Measurements from ENCODE around the gene COL27A1. TPM values are rescaled to one million over a fixed set of nuclear protein-coding genes. Genes with fewer than 3 reads are reported as not detected.

The COL27A1 gene
- total and polyA plus RNA-seq, 2 donors (not counting 3 experiments of a cell fraction or from before 2014, with no cell fraction given) = 14.7 to 49.1 TPM

MicroRNAs within 50 kb of the gene (microRNA counts, 767-probe panel; counts per million panel counts)
- microRNA hsa-miR-455-3p (723 counts per million, percentile 96 among the panel's probes with 10 or more counts), microRNA hsa-miR-455-5p (723 counts per million, percentile 96 among the panel's probes with 10 or more counts)

Small RNAs within 50 kb of the gene (microRNA-seq; reads per million reads assigned to microRNA genes)
- gene MIR455 (ENCODE audit: borderline number of aligned reads, borderline replicate concordance) = 2,044 reads per million, percentile 89 among the genes with 10 or more reads in this experiment

Small RNAs within 50 kb of the gene (small RNA-seq; reads per million reads assigned to genes)
- 47.1 reads per million, percentile 92 among the genes with 10 or more reads in this experiment for gene MIR455 (ENCODE audit: insufficient read depth, insufficient read length, low read depth, low replicate concordance)

Other genes with a start within 250 kb of the COL27A1 start
- gene AMBP, start 77.2 kb upstream of the COL27A1 start, total RNA-seq = not detected in 2 replicates
- not detected in 2 replicates for gene AMBP, start 77.2 kb upstream of the COL27A1 start, polyA plus RNA-seq
- 0.51 and 0.97 TPM in 2 replicates for gene KIF12, start 56.2 kb upstream of the COL27A1 start, total RNA-seq
- 0.46 and 0.88 TPM in 2 replicates for gene KIF12, start 56.2 kb upstream of the COL27A1 start, polyA plus RNA-seq
- gene ORM1, start 167.6 kb downstream of the COL27A1 start, total RNA-seq = not detected in 2 replicates
- gene ORM1, start 167.6 kb downstream of the COL27A1 start, polyA plus RNA-seq = not detected in 2 replicates
- gene ORM2, start 174.3 kb downstream of the COL27A1 start, total RNA-seq = not detected in 2 replicates
- gene ORM2, start 174.3 kb downstream of the COL27A1 start, polyA plus RNA-seq = not detected in 2 replicates
- 19.9 and 22.4 TPM in 2 replicates for gene AKNA, start 232.4 kb downstream of the COL27A1 start, total RNA-seq
- 11.3 and 13.8 TPM in 2 replicates for gene AKNA, start 232.4 kb downstream of the COL27A1 start, polyA plus RNA-seq

Data from endothelial cell of umbilical vein (primary cell).